Measurements from ENCODE around the gene STRN3.

STRN3 gene

DNA sequence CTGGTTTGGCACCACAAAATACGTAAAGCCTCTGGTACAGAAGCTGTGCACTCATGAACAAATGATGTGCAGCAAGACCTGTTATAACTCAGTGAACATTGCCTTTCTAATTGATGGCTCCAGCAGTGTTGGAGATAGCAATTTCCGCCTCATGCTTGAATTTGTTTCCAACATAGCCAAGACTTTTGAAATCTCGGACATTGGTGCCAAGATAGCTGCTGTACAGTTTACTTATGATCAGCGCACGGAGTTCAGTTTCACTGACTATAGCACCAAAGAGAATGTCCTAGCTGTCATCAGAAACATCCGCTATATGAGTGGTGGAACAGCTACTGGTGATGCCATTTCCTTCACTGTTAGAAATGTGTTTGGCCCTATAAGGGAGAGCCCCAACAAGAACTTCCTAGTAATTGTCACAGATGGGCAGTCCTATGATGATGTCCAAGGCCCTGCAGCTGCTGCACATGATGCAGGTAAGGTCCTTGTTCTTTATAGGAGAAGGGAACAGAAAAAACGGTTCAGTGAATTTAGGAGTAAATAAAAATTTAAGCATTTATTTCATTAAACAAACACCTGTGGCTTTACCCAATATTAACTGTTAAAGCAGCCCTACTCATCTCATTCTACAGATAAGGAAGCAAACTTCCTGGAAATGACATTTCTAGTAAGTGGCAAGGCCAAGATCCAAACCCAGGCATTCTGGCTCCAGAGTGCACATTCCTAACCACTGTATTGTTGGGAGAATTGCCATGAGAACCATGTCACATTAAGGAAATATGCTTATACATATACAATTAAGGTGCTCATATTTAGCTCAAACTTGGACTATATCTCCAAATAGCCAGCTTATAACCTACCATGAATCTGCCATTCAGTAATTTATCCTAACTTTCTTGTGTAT lies 140.1 kb downstream of the STRN3 start:
- Mint-ChIP-seq H3K4me3 (no peak overlapping the region), H3K4me1 (ENCODE audit: low read depth) (no peaks in the 10 kb centered on the region), H3K27ac (no peak overlapping the region), H3K27me3 (no peaks in the 10 kb centered on the region), H3K36me3 (ENCODE audit: low read depth) (no peaks in the 10 kb centered on the region), H3K9me3 (no peaks in the 10 kb centered on the region)
- intact Hi-C loops (cut with micrococcal nuclease): no loop called here

DNA sequence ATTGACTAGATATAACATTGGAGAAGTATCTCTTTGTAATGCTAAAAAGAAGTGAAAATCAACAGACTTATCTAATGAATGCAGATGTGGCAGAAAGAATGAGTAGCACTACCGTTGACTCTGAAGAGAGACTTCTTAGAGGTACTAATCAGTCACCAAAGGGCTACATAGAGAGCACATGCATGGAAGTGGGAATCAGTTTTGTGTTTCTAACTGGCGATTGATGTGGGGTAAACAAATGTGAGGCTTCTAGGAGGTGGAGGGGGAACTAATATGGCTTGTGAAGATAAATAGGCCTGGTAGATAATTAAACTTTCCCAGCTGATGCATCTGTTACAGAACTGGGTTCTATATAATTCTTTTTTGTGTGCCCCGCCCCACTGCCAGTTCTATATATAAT lies 141.3 kb downstream of the STRN3 start:
- Mint-ChIP-seq H3K36me3 (ENCODE audit: low read depth) (no peaks in the 10 kb centered on the region), H3K27ac (no peak overlapping the region), H3K4me3 (no peak overlapping the region), H3K9me3 (no peaks in the 10 kb centered on the region), H3K27me3 (no peaks in the 10 kb centered on the region), H3K4me1 (ENCODE audit: low read depth) (no peaks in the 10 kb centered on the region)
- intact Hi-C loops (cut with micrococcal nuclease): no loop called here

DNA sequence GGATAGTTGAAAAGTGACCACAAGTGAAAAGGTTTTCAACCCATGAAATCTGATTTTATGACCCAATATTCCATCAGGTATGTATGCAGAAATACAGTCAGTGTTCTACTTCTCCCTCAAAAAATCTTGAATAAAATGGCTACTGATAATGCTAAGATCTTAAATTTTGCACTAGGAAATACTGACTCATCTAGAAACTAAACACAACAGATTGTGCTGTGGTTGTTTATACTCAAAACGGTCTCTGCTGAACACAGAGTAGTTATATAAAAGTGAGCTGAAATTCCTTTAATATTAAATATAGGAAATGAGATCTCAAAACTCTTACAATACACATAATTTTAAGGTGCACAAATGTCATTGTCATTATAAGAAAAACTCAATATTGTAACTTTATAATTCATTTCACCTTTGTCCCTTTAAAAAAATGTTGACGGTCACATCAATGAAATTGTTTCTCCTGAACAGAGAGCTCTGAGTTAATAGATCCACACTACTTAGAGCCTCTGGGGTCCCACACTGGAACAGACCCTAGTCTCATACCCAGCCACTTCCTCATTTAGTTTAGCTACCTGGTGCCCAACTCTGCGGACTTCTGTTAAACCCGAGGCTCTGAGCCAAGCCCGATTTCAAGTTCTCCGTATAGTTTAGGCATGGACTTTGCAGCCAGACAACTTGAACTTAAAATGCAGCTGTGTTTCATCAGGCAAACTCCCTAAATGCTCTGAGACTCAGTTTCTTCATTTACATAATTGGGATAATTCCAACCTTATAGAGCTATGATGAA lies 142.5 kb downstream of the STRN3 start:
- H3K9me3 Mint-ChIP-seq: no peaks in the 10 kb centered on the region
- intact Hi-C loops (cut with micrococcal nuclease): no loop called here
- no peaks in the 10 kb centered on the region for H3K4me1 Mint-ChIP-seq (ENCODE audit: low read depth)
- H3K4me3 Mint-ChIP-seq: no peak overlapping the region
- H3K27me3 Mint-ChIP-seq: no peaks in the 10 kb centered on the region
- no peak overlapping the region for H3K27ac Mint-ChIP-seq
- H3K36me3 Mint-ChIP-seq (ENCODE audit: low read depth): no peaks in the 10 kb centered on the region

DNA sequence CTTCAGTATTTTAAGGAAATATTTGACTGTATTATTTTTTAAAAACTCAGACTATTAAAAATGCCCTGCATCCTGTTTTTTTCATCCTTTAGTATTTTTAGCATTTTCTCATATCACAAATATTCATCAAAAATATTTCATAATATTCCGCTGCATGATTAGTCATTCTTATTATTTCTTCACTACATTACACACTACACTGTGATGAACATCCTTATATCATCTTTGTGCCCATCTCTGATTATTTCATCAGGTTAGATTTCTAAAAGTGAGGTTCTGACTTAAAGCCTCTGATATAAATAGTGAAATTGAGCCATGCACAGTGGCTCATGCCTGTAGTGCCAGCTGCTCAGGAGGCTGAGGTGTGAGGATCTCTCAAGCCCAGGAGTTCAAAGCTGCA lies 143.7 kb downstream of the STRN3 start:
- Mint-ChIP-seq H3K27ac (no peak overlapping the region), H3K36me3 (ENCODE audit: low read depth) (no peaks in the 10 kb centered on the region), H3K27me3 (no peaks in the 10 kb centered on the region)

DNA sequence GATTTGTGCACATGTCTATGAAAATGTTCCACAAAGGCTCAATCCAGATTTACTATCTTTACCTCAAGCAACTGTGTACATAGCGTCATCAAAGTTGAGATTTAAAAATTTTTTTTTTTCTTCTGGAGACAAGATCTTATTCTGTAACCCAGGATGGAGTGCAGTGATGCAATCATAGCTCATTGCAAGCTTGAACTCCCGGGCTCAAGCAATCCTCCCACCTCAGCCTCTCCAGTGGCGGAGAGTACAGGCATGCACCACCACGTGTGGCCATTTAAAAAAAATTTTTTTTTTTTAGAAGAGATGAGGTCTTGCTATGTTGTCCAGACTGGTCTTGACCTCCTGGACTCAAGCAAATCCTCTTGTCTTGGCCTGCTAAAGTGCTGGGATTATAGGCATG lies 149.5 kb downstream of the STRN3 start:
- no peak overlapping the region for H3K27ac Mint-ChIP-seq
- H3K4me3 Mint-ChIP-seq: no peak overlapping the region
- H3K36me3 Mint-ChIP-seq (ENCODE audit: low read depth): no peaks in the 10 kb centered on the region
- peaks cover 20% of the 10 kb centered on the region for H3K4me1 Mint-ChIP-seq (ENCODE audit: low read depth)
- peaks cover 38% of the 10 kb centered on the region for H3K27me3 Mint-ChIP-seq
- intact Hi-C loops (cut with micrococcal nuclease): no loop called here
- no peaks in the 10 kb centered on the region for H3K9me3 Mint-ChIP-seq

More for the DNA sequence above, 143.7 kb downstream of the STRN3 start:
- intact Hi-C loops (cut with micrococcal nuclease): no loop called here
- Mint-ChIP-seq H3K4me3 (no peak overlapping the region), H3K4me1 (ENCODE audit: low read depth) (peaks cover 2% of the 10 kb centered on the region), H3K9me3 (no peaks in the 10 kb centered on the region)

DNA sequence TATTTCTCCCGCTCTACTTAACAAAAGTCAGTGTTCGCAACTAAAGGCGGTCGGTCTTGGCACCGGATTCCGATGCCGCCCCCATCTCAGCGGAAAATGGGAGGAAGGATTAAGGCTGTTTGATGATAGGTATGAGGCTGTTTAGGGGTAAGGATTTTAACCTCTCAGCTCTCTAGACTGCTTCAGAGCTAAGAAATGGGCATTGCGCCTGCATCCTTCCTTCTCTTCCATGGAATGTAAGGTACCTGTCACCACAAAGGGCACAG lies 150.5 kb downstream of the STRN3 start:
- no peak overlapping the region for H3K4me3 Mint-ChIP-seq
- no peak overlapping the region for H3K27ac Mint-ChIP-seq
- intact Hi-C loops (cut with micrococcal nuclease): no loop called here
- H3K9me3 Mint-ChIP-seq: no peaks in the 10 kb centered on the region
- peaks cover 38% of the 10 kb centered on the region for H3K27me3 Mint-ChIP-seq
- peaks cover 20% of the 10 kb centered on the region for H3K4me1 Mint-ChIP-seq (ENCODE audit: low read depth)
- H3K36me3 Mint-ChIP-seq (ENCODE audit: low read depth): no peaks in the 10 kb centered on the region

DNA sequence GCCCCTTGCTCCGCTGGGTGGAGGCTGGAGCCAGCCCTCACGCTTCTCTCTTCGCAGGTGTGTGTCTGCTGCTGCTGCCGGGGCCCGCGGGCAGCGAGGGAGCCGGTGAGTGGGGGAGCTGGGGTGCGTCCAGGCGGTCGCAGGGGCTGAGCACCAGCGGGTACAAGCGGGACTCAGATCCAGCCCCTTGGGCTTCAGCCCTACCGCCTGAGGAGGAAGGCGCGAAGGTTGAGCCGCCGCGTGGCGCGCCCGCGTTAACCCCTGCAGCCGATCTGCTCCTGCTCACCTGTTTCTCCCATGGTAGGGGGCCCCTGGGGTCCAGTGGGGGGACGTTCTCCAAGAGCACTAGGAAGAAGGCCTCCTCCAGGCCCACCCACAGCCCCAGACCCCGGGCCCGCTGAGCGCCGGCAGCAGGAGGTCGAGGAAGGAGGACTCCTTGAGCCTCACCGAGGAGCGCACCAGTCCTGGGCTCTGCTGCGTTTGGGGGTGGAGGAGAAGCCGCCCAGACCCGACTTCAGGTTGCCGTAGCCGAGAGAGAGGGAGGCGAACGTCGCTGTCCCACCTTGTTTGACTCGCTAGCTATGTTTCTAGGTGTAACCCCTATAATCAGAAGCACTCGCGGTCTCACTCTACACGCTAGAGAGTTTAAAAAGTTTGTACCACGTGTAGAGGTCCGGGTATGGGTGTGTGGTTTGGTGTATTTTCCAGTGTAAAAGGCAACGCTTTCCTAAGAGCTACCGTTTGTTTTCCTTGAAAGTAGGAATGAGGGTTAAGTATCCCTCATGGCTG lies 151.0 kb downstream of the STRN3 start:
- H3K36me3 Mint-ChIP-seq (ENCODE audit: low read depth): no peaks in the 10 kb centered on the region
- peak overlapping the region; percentile 86 for H3K4me3 Mint-ChIP-seq
- H3K4me1 Mint-ChIP-seq (ENCODE audit: low read depth): peaks cover 20% of the 10 kb centered on the region
- intact Hi-C loops (cut with micrococcal nuclease): no loop called here
- peak overlapping the region; percentile 19 for H3K27ac Mint-ChIP-seq
- no peaks in the 10 kb centered on the region for H3K9me3 Mint-ChIP-seq
- H3K27me3 Mint-ChIP-seq: peaks cover 41% of the 10 kb centered on the region

DNA sequence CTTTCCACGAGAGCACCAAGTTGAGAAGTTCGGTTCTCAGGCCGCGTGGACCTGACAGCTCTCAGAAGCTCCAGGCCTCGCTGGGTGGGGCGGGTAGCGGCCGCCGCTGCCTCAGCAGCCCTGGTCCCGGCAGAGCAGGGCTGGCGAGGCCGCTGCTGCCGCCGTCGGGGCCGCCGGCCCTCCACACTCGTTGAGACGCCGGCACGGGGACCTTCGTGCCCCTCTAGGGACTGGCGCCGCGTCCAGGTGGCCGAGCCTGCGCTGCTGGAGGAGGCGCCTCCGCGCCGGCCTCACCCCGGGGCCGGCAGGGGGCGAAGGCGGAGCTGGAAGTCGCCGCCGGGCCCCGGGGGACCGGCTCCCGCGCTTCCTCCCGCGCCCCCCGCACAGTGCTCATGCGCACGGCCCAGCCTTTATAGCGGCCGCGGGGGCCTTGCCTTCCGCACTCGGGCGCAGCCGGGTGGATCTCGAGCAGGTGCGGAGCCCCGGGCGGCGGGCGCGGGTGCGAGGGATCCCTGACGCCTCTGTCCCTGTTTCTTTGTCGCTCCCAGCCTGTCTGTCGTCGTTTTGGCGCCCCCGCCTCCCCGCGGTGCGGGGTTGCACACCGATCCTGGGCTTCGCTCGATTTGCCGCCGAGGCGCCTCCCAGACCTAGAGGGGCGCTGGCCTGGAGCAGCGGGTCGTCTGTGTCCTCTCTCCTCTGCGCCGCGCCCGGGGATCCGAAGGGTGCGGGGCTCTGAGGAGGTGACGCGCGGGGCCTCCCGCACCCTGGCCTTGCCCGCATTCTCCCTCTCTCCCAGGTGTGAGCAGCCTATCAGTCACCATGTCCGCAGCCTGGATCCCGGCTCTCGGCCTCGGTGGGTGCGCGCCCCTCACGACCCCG lies 151.8 kb downstream of the STRN3 start, which contains the start of gene COCH:
Gene COCH, plus strand, starts transcription at position 440 of the 879 bp plus-strand sequence. Its CDS starts 380 bp downstream, at position 820.
- Mint-ChIP-seq H3K27me3 (peaks cover 41% of the 10 kb centered on the region), H3K36me3 (ENCODE audit: low read depth) (no peaks in the 10 kb centered on the region), H3K4me1 (ENCODE audit: low read depth) (peaks cover 20% of the 10 kb centered on the region), H3K9me3 (no peaks in the 10 kb centered on the region), H3K4me3 (peak within 1 kb of the TSS; percentile 86), H3K27ac (peak within 1 kb of the TSS; percentile 19)
- intact Hi-C loops (cut with micrococcal nuclease): no loop called here

DNA sequence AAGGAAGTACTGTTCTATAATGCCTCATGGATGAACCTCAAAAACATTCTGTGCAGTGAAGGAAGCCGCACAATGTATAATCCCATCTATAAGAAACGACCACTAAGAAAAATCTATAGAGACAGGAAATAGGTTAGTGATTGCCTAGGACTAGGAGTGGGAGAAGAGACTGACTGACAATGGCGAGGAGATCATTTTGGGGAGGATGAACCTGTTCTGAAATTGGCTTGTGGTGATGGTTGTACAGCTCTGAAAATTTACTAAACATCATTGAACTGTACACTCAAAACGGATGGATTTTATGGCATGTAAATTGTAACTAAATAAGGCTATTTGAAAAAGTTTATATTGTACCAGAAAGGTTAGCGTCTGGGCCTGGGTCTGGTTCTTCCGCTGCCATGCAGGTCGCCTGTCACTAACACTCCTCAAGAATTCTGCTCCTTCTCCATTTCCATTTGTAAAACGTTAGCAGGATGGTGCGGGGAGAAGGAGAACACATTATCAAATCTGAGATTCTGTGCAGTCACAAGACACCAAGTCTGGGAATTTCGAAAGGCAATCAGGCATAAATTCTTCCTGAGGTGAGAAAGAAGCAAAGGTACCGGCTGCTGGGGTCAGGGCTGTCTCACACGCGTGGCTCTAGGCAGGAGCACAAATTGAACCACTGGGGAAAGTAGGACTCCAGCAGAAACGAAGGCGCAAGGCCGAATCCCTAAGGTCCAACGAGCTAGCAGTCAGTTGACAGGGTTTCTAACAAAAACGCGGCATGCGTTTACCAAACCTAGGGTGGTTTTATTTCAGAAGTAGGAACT lies 152.7 kb downstream of the STRN3 start:
- H3K27me3 Mint-ChIP-seq: peaks cover 41% of the 10 kb centered on the region

DNA sequence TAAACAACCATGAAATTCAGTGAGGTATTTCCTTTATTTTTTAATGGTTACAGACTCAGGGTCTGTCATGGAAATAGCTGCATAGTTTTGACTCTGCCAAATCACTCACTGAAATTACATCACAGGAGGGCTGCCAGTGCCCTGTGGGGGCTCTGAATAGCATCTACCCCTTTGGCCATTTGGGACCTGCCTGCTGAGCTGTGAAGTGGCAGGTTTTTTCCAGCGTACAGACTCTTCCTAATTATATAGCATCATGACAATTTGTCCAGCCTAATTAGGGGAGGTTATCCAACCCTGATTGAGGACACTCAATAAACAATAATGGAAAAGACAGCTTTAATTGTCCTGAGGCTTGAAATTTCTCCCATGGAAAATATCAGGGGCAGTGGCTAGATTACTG lies 153.6 kb downstream of the STRN3 start:
- Mint-ChIP-seq H3K4me3 (no peak overlapping the region), H3K4me1 (ENCODE audit: low read depth) (peaks cover 20% of the 10 kb centered on the region), H3K9me3 (no peaks in the 10 kb centered on the region), H3K36me3 (ENCODE audit: low read depth) (no peaks in the 10 kb centered on the region), H3K27ac (no peak overlapping the region), H3K27me3 (peaks cover 41% of the 10 kb centered on the region)
- intact Hi-C loops (cut with micrococcal nuclease): no loop called here

More for the DNA sequence above, 152.7 kb downstream of the STRN3 start:
- Mint-ChIP-seq H3K4me3 (peak overlapping the region; percentile 14), H3K27ac (no peak overlapping the region), H3K4me1 (ENCODE audit: low read depth) (peaks cover 20% of the 10 kb centered on the region), H3K36me3 (ENCODE audit: low read depth) (no peaks in the 10 kb centered on the region), H3K9me3 (no peaks in the 10 kb centered on the region)
- intact Hi-C loops (cut with micrococcal nuclease): no loop called here

DNA sequence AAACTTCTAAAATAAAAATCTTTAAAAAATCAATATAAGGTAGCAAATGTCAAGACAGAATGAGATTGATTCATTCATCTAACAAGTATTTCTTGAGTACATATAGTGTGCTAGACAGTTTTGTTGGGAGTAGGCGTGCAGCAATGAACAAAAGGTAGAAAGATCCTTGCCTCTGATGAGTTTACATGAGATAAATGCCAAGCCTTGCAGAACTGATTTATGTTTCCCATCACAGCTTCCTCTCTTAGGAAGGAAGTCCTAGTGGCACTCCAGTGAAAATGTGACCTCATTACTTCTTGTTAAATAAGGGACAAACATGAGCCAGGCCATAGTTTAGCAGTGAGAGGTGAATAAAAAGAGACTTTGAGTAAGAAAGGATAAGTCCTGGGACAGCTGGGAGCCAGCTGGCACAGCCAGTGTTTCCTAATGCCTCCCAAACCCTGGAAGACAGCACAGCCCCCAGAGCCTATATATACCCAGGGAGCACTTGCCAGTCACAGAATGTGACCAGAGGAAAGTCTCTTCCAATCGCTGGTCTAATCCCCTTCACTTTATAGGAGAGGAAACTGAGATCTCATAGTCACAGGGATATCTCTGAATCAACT lies 156.5 kb downstream of the STRN3 start:
- no peak overlapping the region for H3K4me3 Mint-ChIP-seq
- H3K4me1 Mint-ChIP-seq (ENCODE audit: low read depth): peaks cover 4% of the 10 kb centered on the region
- H3K9me3 Mint-ChIP-seq: no peaks in the 10 kb centered on the region
- peaks cover 24% of the 10 kb centered on the region for H3K27me3 Mint-ChIP-seq
- no peaks in the 10 kb centered on the region for H3K36me3 Mint-ChIP-seq (ENCODE audit: low read depth)
- intact Hi-C loops (cut with micrococcal nuclease): no loop called here
- no peak overlapping the region for H3K27ac Mint-ChIP-seq

DNA sequence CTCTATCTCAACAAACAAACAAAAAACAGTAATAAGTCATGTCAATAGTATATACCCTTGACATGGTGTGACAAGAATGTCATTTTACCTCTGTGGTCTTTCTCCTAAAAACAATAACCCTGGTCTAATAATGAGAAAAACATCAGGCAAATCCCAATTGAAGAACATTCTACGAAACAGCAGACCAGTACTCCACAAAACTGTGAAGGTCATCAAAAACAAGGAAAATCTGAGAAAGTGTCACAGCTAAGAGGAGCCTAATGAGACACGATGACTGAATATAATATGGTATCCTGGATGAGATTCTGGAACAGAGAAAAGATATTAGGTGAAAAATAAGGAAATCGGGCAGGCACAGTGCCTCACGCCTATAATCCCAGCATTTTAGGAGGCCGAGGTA lies 157.4 kb downstream of the STRN3 start:
- peaks cover 16% of the 10 kb centered on the region for H3K27me3 Mint-ChIP-seq

More for the DNA sequence above, 157.4 kb downstream of the STRN3 start:
- intact Hi-C loops (cut with micrococcal nuclease): no loop called here
- Mint-ChIP-seq H3K4me3 (no peak overlapping the region), H3K4me1 (ENCODE audit: low read depth) (peaks cover under 1% of the 10 kb centered on the region), H3K27ac (no peak overlapping the region), H3K9me3 (no peaks in the 10 kb centered on the region), H3K36me3 (ENCODE audit: low read depth) (no peaks in the 10 kb centered on the region)
